Activated T-helper 9 cell treated with anti-CD3 and anti-CD28 coated beads, Interleukin-2, amount 50 U/mL, for 16 hours (primary cell): ENCODE data around the gene TRIM9.

Experiments
- DNase-seq: peaks from one replicate; pipeline ENCODE4 v3.0.0-alpha.2; 2020; ENCODE audit warnings: low read depth

The TRIM9 gene

DNA sequence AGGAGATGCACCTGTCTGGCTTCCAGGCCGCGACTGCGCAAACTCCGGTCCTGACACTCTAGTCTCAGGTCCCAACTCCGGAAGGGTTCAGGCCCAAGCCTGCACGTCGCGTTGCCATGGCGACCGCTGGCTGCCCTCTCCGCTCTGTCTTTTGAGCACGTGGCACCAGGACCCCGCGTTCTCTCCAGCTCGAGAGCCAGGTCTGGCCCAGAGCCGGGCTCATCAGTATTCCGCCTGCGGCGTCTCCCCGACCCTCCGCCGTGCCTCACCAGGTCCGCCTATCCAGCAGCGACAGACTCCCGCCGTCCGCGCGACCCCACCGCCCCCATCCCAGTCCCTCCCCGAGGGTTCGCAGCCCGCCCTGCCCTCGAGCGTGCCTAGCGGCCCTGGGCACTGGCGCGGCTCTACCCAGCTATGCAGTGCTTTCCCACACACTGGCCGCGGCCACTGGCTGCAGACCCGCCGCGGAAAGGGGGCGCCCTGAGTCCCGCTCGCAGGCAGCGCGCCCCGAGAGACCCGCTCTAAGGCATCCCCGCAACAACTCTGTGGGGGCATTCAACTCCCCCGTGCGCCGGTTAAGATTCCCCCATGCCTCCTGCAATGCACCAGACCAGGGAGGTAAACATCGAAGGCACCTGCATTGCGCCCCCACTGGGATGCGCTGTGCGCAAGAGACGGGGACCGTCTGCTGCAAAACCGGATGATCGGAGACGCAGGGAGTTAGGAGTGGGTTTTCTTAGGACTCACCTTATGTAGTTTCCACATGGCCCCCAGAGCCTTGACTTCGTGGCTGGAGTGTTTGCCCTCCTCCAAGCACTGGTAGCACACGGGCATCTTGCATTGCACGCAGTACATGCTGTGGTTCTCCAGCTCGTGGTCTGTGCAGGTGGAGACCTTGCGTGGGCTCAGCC lies 1.3 kb downstream of the TRIM9 start:
- DNase-seq, result no peak

GRCh38 chr14:51092965-51093364 lies 1.9 kb downstream of the TRIM9 start:
- no peak for DNase-seq

GRCh38 chr14:51089278-51089677 lies 5.6 kb downstream of the TRIM9 start:
- DNase-seq, result no peak

DNA sequence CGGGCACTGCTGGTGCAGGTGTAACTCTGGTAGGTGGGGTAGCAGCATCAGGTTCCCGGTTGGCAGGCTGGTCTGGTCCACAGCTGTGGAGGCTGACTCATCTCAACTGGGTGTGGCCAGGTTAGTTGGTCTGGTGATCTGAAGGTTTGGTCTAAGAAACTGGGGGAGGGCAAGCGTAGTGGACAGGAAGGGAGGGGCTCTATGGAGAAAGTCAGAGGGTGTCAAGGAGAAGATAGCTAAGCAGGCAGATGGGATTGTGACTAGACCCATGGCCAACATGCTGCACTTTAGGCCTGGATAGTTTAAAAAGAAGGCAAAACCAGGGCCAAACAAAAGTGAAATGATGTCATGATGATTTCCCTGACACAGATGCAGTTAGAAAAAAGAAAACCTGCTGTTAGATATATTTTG lies 7.9 kb downstream of the TRIM9 start:
- DNase-seq, result no peak

- no peak for DNase-seq
These were observed 8.9 kb downstream of the TRIM9 start for GRCh38 chr14:51086044-51086443.

- DNase-seq, result no peak
These were observed 9.9 kb downstream of the TRIM9 start for GRCh38 chr14:51084962-51085361.

- DNase-seq, result no peak
These were observed 10.4 kb downstream of the TRIM9 start for GRCh38 chr14:51084507-51084906.

DNA sequence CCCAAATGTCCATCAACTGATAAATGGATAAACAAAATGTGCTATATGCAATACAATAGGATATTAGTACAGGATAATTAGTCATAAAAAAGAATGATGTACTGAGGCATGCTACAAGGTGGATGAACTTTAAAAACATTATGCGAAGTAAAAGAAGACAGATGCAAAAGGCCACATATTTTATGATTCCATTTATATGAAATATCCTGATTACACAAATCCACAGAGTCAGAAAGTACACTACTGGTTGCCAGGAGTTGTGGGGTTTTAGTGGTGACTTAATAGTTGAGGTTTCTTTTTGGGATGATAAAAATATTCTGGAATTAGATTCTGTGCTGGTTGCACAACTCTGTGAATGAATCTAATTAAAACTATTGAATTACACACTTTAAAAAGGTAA lies 12.6 kb downstream of the TRIM9 start:
- DNase-seq, result no peak

DNA sequence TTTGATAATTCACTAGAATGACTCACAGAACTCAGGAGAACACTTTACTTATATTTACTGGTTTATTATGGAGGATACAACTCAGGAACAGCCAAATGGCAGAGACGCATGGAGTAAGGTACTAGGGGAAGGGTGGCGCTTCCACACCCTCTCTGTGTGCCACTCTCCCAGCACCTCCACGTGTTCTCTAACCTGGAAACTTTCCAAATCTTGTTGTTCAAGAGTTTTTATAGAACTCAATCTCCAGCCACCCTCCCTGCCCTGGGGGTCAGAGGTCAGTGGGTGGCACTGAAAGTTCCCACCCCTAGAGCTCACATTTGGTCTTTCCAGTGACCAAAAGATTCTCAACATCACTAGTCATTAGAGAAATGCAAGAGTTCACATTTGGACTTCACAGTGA lies 13.2 kb downstream of the TRIM9 start:
- DNase-seq, result no peak

DNA sequence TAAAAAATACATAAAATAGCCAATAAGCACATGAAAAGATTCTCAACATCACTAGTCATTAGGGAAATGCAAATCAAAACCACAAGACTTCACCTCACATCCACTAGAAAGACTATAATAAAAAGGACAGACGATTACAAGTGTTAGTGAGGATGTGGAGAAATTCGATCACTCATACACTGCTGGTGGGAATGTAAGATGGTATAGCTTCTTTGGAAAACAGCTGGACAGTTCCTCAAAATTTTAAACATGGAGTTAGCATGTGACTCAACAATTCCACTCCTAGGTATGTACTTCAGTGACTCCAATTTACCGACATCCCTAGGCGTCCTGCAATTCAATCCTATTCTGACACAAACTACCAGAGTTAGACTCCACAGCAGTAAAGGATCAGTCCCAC lies 13.7 kb downstream of the TRIM9 start:
- DNase-seq, result no peak

DNA sequence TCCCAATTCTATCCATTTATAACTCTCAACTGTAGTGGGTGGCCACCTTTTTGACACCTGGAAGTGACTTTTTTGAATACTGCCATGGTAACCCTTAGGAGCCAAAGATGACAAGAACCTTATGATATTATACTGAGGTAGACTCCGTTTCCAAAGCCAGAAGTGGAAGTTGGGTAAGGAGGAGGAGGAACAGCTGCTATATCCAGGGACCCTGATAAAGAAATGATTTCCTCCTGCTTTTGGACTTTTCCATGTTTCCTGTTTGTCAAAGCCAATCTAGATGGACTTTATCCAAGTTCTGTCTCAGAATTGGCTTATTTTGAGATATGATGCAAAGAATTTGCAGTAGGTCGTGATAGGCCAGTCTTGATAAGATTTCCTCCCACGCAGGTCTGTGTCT lies 14.3 kb downstream of the TRIM9 start:
- no peak for DNase-seq

GRCh38 chr14:51079489-51079888 lies 15.4 kb downstream of the TRIM9 start:
- no peak for DNase-seq

DNA sequence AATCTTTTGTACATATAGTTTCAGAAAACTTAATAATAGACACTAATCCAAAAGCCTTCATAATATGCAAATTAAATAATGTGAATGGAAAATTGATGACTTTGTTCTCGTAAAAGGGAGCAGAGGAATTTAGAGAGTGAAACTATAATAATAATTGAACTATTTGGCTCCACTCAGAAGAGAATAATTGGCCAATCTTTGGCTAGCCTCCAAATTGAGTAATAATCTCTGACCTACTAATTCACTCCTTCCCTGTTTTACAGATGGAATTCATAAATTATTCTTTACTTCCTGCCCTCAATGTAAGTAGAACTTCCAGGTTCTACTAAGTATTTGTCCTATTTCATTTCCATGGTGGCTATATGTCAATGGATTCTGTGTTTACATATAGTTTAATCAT lies 15.8 kb downstream of the TRIM9 start:
- no peak for DNase-seq

DNA sequence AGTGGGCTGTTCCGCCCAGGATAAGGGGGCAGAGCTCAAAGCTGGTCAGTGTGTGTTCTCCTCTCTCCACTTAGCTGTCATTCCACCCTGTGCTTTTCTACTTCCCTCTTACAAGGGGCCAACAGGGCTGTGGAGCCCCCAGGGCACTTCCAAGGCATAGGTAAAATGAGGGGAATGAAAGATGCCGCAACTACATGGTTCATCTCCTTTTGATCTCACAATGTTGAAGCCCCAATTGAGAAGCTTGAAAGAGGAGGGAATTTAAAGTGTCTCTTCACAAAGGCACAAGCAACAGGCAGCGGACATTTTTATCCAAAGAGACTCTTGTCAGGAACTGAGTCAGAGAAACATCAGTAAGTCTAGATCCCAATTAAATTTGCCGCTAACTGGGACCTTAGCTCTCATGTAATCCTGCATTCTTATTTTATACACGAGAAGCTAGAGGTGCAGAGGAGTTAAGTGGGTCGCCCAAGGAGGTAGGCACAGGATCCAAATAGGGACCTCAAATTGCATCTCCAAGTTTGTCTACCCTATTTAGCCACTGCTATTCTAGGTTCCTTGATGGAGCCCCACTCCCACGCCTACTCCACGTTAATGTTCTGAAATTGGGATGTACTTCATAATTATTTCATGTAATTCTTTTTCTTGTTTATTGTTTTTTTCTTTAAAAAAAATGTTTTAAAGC lies 20.1 kb downstream of the TRIM9 start:
- no peak for DNase-seq

DNA sequence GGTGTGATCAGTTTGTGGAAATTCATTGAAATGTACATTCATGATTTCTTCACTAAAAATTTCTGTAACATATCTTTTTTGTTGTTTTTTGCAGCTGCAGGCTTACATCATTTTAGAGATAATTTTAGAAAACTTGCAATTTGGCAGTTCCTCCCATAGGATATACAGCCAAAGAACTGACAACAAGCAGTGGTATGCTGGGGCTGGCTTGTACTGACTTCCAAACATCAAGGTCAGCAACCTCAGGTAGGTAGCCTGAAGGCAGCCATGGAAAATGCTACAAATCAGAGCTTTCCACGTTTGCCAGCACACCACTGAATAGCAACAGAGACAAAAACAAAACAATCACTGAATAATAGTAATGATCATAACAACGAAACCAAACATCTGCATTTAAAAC lies 21.2 kb downstream of the TRIM9 start:
- no peak for DNase-seq

DNA sequence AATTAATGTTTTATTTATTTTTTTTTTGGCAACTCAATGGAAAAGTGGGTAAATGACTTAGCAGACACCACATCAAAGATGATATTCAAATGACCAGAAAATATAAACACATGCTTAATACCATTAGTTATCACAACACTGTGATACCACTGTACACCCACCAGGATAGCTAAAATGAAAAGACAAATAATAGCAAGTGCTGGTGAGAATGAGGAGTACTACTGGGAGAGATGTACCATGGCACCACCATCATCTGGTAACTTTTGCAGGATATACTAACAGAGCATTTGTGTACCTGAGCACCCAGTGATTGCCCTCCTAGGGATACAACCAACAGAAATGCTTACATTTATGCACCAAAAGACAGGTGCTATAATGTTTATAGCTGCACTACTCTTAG lies 21.9 kb downstream of the TRIM9 start:
- DNase-seq, result no peak

- no peak for DNase-seq
These were observed 23.0 kb downstream of the TRIM9 start for GRCh38 chr14:51071857-51072256.

DNA sequence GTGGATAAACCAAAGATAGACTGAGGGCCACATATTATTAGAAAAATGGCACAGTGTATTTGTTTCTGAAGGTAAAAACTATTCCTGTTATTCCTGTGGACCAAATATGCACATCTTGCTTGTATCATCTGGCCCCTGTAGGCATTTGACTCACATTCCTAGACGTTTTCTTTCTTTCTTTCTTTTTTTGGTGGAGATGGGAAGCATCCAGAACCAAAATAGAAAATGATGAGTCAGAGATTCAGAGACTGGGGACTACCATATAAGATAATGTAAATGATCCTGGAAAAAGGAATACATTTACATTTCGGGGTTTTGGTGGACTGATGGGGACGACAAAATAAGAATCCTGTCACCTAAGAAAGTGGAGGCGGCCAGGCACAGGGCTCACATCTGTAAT lies 24.2 kb downstream of the TRIM9 start:
- DNase-seq, result no peak

DNA sequence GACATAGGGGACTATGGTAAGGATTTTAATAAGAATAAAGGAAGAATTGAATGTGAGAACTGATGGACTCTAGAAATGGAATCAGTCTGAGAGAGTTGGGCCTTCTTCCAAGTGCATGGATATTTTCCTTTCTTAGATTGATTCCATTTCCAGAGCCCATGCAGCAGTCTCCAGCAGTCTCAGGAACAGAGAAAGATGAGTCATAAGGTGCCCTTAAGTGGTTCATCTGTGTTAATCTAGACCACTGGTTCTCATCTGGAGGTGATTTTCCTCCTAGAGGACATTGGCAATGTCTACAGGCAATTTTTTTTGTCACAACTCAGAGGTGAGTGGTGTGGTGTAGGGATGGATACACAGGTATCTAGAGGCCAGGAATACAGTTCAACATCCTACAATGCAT lies 25.9 kb downstream of the TRIM9 start:
- DNase-seq, result no peak

DNA sequence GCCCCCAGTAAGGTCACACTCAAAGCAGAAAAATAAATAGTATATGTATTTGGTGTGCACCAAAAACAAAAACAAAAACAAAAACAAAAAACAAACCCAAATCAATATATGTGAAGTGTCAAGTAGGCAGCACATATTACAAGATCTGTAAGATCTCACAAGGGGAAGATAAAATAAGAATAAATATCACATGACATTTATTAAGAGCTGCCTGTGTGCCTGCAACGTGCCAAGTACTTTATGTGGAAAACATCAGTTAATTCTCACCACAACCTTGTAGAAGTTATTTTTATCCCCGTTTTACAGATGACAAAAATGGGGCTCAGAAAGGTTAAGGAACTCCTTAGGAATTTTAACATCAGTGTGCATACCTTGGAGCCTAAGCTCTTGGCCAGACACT lies 26.6 kb downstream of the TRIM9 start:
- DNase-seq, result no peak

DNA sequence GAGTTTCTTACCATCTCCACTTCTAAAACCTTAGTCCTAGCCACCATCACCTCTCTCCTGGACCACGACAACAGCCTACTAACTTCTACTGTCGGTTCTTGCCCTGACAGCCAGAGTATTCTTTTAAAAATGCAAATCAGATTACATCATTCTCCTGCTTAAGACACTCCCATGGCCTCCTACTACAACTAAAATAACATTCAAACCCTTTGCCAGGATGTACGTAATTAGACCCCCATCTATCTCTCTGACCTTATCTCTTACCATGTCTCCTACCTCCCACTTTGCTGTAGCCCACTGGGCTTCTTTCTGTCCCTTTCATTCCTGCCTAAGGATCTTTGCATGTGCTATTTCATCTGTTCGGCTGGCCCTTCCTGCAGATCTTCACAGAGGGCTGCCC lies 27.6 kb downstream of the TRIM9 start:
- DNase-seq, result no peak

- DNase-seq, result no peak
These were observed 28.3 kb downstream of the TRIM9 start for GRCh38 chr14:51066576-51066975.

- DNase-seq, result no peak
These were observed 35.9 kb downstream of the TRIM9 start for GRCh38 chr14:51059032-51059431.

- no peak for DNase-seq
These were observed 36.5 kb downstream of the TRIM9 start for GRCh38 chr14:51058382-51058781.
